ENCODE data around the gene ATOH8.

ATOH8 gene

GRCh38 chr2:85756822-85757435 is 3.1 kb downstream of the ATOH8 start:
- Histone ChIP-seq H3K36me3 (ENCODE audit: insufficient read depth, low read length) (no peaks in the 10 kb centered on the region), H2AFZ (ENCODE audit: low read depth, low read length) (no peak overlapping the region), H3K9me3 (ENCODE audit: insufficient read depth, low read length, severe bottlenecking) (no peaks in the 10 kb centered on the region), H3K79me2 (ENCODE audit: insufficient read depth, low read length) (no peaks in the 10 kb centered on the region), H3K9ac (ENCODE audit: low read depth, low read length) (no peak overlapping the region), H3K4me2 (ENCODE audit: insufficient read depth, low read length) (no peak overlapping the region), H3K4me3 (ENCODE audit: low read depth in 1 of 2, low read length in 2 of 2) (no peak overlapping the region), H3K27ac (ENCODE audit: low read length) (no peak overlapping the region), H3K4me1 (ENCODE audit: insufficient read depth, low read length) (peaks cover 15% of the 10 kb centered on the region), H3K27me3 (ENCODE audit: insufficient read depth, low read length, poor library complexity) (peaks cover 65% of the 10 kb centered on the region), H4K20me1 (ENCODE audit: insufficient read depth, low read length) (peaks cover 20% of the 10 kb centered on the region; the same call in 1 of the 2 replicates)
- DNase-seq (no peak), ATAC-seq (ENCODE audit: insufficient read depth, low read depth) (no peak)
- no peak for TF ChIP-seq EZH2 (IDR thresholded peaks at IDR 0.05; ENCODE audit: borderline replicate concordance, low read depth, low read length, severe bottlenecking)
- no peak for TF ChIP-seq CTCF (IDR thresholded peaks at IDR 0.05; ENCODE audit: borderline replicate concordance, extremely low read depth, low read length, poor library complexity, severe bottlenecking)

- no peak overlapping the region for H3K4me2 ChIP-seq (ENCODE audit: insufficient read depth, low read length)
- ATAC-seq (ENCODE audit: insufficient read depth, low read depth) (no peak), DNase-seq (no peak)
- H4K20me1 ChIP-seq (ENCODE audit: insufficient read depth, low read length): peaks cover 14% of the 10 kb centered on the region; the same call in 1 of the 2 replicates
- no peaks in the 10 kb centered on the region for H3K36me3 ChIP-seq (ENCODE audit: insufficient read depth, low read length)
- H3K4me1 ChIP-seq (ENCODE audit: insufficient read depth, low read length): peaks cover 15% of the 10 kb centered on the region
- no peak overlapping the region for H3K4me3 ChIP-seq (ENCODE audit: low read depth in 1 of 2, low read length in 2 of 2)
- H2AFZ ChIP-seq (ENCODE audit: low read depth, low read length): no peak overlapping the region
- H3K27me3 ChIP-seq (ENCODE audit: insufficient read depth, low read length, poor library complexity): peaks cover 59% of the 10 kb centered on the region
- no peak for TF ChIP-seq CTCF (IDR thresholded peaks at IDR 0.05; ENCODE audit: borderline replicate concordance, extremely low read depth, low read length, poor library complexity, severe bottlenecking)
- TF ChIP-seq EZH2 (IDR thresholded peaks at IDR 0.05; ENCODE audit: borderline replicate concordance, low read depth, low read length, severe bottlenecking): no peak
- H3K9me3 ChIP-seq (ENCODE audit: insufficient read depth, low read length, severe bottlenecking): no peaks in the 10 kb centered on the region
- H3K79me2 ChIP-seq (ENCODE audit: insufficient read depth, low read length): no peaks in the 10 kb centered on the region
- no peak overlapping the region for H3K9ac ChIP-seq (ENCODE audit: low read depth, low read length)
- H3K27ac ChIP-seq (ENCODE audit: low read length): no peak overlapping the region
Observed at GRCh38 chr2:85757860-85758259, 4.1 kb downstream of the ATOH8 start.

- Histone ChIP-seq H3K9me3 (ENCODE audit: insufficient read depth, low read length, severe bottlenecking) (no peaks in the 10 kb centered on the region), H2AFZ (ENCODE audit: low read depth, low read length) (no peak overlapping the region), H3K79me2 (ENCODE audit: insufficient read depth, low read length) (no peaks in the 10 kb centered on the region), H4K20me1 (ENCODE audit: insufficient read depth, low read length) (peaks cover 11% of the 10 kb centered on the region; the same call in 1 of the 2 replicates), H3K4me3 (ENCODE audit: low read depth in 1 of 2, low read length in 2 of 2) (no peak overlapping the region), H3K9ac (ENCODE audit: low read depth, low read length) (no peak overlapping the region), H3K4me1 (ENCODE audit: insufficient read depth, low read length) (peaks cover 15% of the 10 kb centered on the region), H3K27ac (ENCODE audit: low read length) (no peak overlapping the region), H3K36me3 (ENCODE audit: insufficient read depth, low read length) (no peaks in the 10 kb centered on the region), H3K4me2 (ENCODE audit: insufficient read depth, low read length) (no peak overlapping the region), H3K27me3 (ENCODE audit: insufficient read depth, low read length, poor library complexity) (peaks cover 55% of the 10 kb centered on the region)
- no peak for ATAC-seq (ENCODE audit: insufficient read depth, low read depth)
- TF ChIP-seq CTCF (IDR thresholded peaks at IDR 0.05; ENCODE audit: borderline replicate concordance, extremely low read depth, low read length, poor library complexity, severe bottlenecking) (no peak), EZH2 (IDR thresholded peaks at IDR 0.05; ENCODE audit: borderline replicate concordance, low read depth, low read length, severe bottlenecking) (no peak)
- no peak for DNase-seq
Observed at GRCh38 chr2:85758361-85759256, 4.8 kb downstream of the ATOH8 start.

Measured in DND-41 (cell line).